Fibroblast of lung (primary cell): Measurements from ENCODE around the gene TMC3. TPM values are rescaled to one million over a fixed set of nuclear protein-coding genes. Genes with fewer than 3 reads are reported as not detected.

Source experiments
- DNase-seq, 2 donors: peaks; one replicate each; pipeline versions ENCODE4 v3.0.0 to v3.0.0-alpha.2; 2010; ENCODE audit warnings: low read depth in 2 of 2
- H2AFZ ChIP-seq: 2 replicates; pipeline ENCODE4 v1.5.1; 2012; ENCODE audit warnings: low read length, control low read depth, inconsistent platforms
- H3K27ac ChIP-seq: 2 replicates; pipeline ENCODE4 v1.5.1; 2011; ENCODE audit warnings: low read length, control low read depth; ENCODE audit not compliant: insufficient read depth
- H3K27me3 ChIP-seq: 2 replicates; pipeline ENCODE4 v1.5.1; 2011; ENCODE audit warnings: mild to moderate bottlenecking, low read length; ENCODE audit not compliant: control insufficient read depth, insufficient read depth
- H3K36me3 ChIP-seq: 2 replicates; pipeline ENCODE4 v1.5.1; 2011; ENCODE audit warnings: low read length; ENCODE audit not compliant: control insufficient read depth, insufficient read depth
- H3K4me1 ChIP-seq: 2 replicates; pipeline ENCODE4 v1.5.1; 2011; ENCODE audit warnings: low read length; ENCODE audit not compliant: control insufficient read depth, insufficient read depth; ENCODE audit errors: extremely low read depth
- H3K4me2 ChIP-seq: 2 replicates; pipeline ENCODE4 v1.5.1; 2011; ENCODE audit warnings: low read length, control low read depth; ENCODE audit not compliant: insufficient read depth; ENCODE audit errors: extremely low read depth
- H3K4me3 ChIP-seq, 4 experiments: fragments of 200-600 bp in 1 of 4; sonication (generic) in 1 of 4; replicated peaks in 1 of 4; 2 replicates each; pipeline ENCODE4 v1.5.1; 2011 to 2016; ENCODE audit warnings: low read length in 4 of 4, low read depth in 3 of 4, mild to moderate bottlenecking in 3 of 4, control low read depth in 2 of 4, inconsistent platforms in 1 of 4, mixed read lengths in 1 of 4; ENCODE audit not compliant: insufficient read depth in 1 of 4; ENCODE audit errors: control extremely low read depth in 1 of 4
- H3K79me2 ChIP-seq: 2 replicates; pipeline ENCODE4 v1.5.1; 2012; ENCODE audit warnings: mild to moderate bottlenecking, low read length, inconsistent platforms; ENCODE audit not compliant: control insufficient read depth, insufficient read depth
- H3K9ac ChIP-seq: 2 replicates; pipeline ENCODE4 v1.5.1; 2011; ENCODE audit warnings: mild to moderate bottlenecking, low read length, control low read depth; ENCODE audit not compliant: insufficient read depth
- H3K9me3 ChIP-seq: 2 replicates; pipeline ENCODE4 v1.5.1; 2012; ENCODE audit warnings: low read depth, low read length; ENCODE audit not compliant: control insufficient read depth, insufficient read depth
- H4K20me1 ChIP-seq: 2 replicates; pipeline ENCODE4 v1.5.1; 2011; ENCODE audit warnings: low read length; ENCODE audit not compliant: control insufficient read depth, insufficient read depth; ENCODE audit errors: extremely low read depth
- EZH2 ChIP-seq: IDR thresholded peaks from 2 replicates; pipeline ENCODE4 v1.5.1; 2012; ENCODE audit warnings: low read length, control low read depth, mild to moderate bottlenecking; ENCODE audit errors: missing control alignments
- polyA plus RNA-seq, 2 donors: library from polyadenylated mRNA; depleted of rRNA in 1 of 2; stranded (reverse) in 1 of 2; unstranded in 1 of 2; fragments of >200 nt; gene quantifications; 2 replicates each; pipeline ENCODE4 v1.2.1, GENCODE V29; 2011 to 2012; ENCODE audit warnings: missing spikeins in 1 of 2
- total RNA-seq: library from RNA; depleted of rRNA; stranded (reverse); fragments of >200 nt; gene quantifications from 2 replicates; pipeline ENCODE4 v1.2.1, GENCODE V29; 2014
- TF ChIP-seq, protein P1 (sequence below), 2 donors: IDR thresholded peaks in 1 of 2; conservative IDR thresholded peaks in 1 of 2; 1 replicate in 1 of 2; 2 replicates in 1 of 2; pipeline ENCODE4 v1.5.1; 2011 to 2012; ENCODE audit warnings: low read length in 2 of 2, control low read depth in 1 of 2, inconsistent platforms in 1 of 2, low read depth in 1 of 2, mild to moderate bottlenecking in 1 of 2

TMC3 gene
- total and polyA plus RNA-seq, 2 donors (not counting 1 experiment from before 2014, with no cell fraction given), result not detected

GRCh38 chr15:81295486-81296121 lies 78.4 kb downstream of the TMC3 start:
- Histone ChIP-seq H4K20me1 (no peaks in the 10 kb centered on the region), H3K27ac (no peak overlapping the region), H3K4me1 (peaks cover 2% of the 10 kb centered on the region), H3K79me2 (no peaks in the 10 kb centered on the region), H3K9ac (no peak overlapping the region), H3K36me3 (no peaks in the 10 kb centered on the region), H3K4me2 (no peak overlapping the region), H3K9me3 (no peaks in the 10 kb centered on the region), H2AFZ (no peak overlapping the region), H3K27me3 (no peaks in the 10 kb centered on the region), H3K4me3 (no peak overlapping the region)
- DNase-seq, result no peak
- no peak for TF ChIP-seq EZH2
- TF ChIP-seq, protein P1, sequence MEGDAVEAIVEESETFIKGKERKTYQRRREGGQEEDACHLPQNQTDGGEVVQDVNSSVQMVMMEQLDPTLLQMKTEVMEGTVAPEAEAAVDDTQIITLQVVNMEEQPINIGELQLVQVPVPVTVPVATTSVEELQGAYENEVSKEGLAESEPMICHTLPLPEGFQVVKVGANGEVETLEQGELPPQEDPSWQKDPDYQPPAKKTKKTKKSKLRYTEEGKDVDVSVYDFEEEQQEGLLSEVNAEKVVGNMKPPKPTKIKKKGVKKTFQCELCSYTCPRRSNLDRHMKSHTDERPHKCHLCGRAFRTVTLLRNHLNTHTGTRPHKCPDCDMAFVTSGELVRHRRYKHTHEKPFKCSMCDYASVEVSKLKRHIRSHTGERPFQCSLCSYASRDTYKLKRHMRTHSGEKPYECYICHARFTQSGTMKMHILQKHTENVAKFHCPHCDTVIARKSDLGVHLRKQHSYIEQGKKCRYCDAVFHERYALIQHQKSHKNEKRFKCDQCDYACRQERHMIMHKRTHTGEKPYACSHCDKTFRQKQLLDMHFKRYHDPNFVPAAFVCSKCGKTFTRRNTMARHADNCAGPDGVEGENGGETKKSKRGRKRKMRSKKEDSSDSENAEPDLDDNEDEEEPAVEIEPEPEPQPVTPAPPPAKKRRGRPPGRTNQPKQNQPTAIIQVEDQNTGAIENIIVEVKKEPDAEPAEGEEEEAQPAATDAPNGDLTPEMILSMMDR (conservative IDR thresholded peaks at IDR 0.05 in 1 of 2, IDR thresholded peaks at IDR 0.05 in 1 of 2; ENCODE audit: low read depth in 1 of 2, low read length in 2 of 2), result no peak

DNA sequence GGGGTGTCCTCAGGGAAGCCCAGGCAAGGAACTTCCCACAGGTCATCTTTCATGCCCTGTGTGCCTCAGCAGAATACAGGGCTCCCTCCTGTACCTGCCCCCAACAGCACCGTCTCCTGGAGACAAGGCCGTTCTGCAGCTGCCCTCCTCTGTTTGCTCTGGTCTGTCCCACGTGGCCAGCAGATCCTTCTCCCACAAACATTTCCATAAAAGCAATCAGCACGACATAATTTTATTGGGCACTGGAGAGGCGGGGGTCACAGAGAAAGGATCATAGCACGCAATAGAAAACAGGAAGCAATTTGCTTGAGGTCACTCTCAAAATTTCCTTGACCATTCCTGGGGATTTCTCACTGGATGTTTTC lies 79.5 kb downstream of the TMC3 start:
- no peaks in the 10 kb centered on the region for H3K36me3 ChIP-seq
- no peak overlapping the region for H2AFZ ChIP-seq
- TF ChIP-seq, protein P1 (conservative IDR thresholded peaks at IDR 0.05 in 1 of 2, IDR thresholded peaks at IDR 0.05 in 1 of 2; ENCODE audit: low read depth in 1 of 2, low read length in 2 of 2), result no peak
- no peak for TF ChIP-seq EZH2
- no peak overlapping the region for H3K9ac ChIP-seq
- no peaks in the 10 kb centered on the region for H4K20me1 ChIP-seq
- peaks cover 2% of the 10 kb centered on the region for H3K4me1 ChIP-seq
- H3K79me2 ChIP-seq, result no peaks in the 10 kb centered on the region
- H3K27me3 ChIP-seq, result no peaks in the 10 kb centered on the region
- no peak for DNase-seq
- H3K4me3 ChIP-seq, result no peak overlapping the region
- H3K27ac ChIP-seq, result no peak overlapping the region
- H3K9me3 ChIP-seq, result no peaks in the 10 kb centered on the region
- H3K4me2 ChIP-seq, result no peak overlapping the region

- Histone ChIP-seq H3K4me1 (peaks cover 2% of the 10 kb centered on the region), H2AFZ (no peak overlapping the region), H3K9ac (no peak overlapping the region), H3K79me2 (no peaks in the 10 kb centered on the region), H4K20me1 (no peaks in the 10 kb centered on the region), H3K4me3 (no peak overlapping the region), H3K27me3 (no peaks in the 10 kb centered on the region), H3K36me3 (no peaks in the 10 kb centered on the region), H3K4me2 (no peak overlapping the region), H3K27ac (no peak overlapping the region), H3K9me3 (no peaks in the 10 kb centered on the region)
- no peak for TF ChIP-seq EZH2
- TF ChIP-seq, protein P1 (conservative IDR thresholded peaks at IDR 0.05 in 1 of 2, IDR thresholded peaks at IDR 0.05 in 1 of 2; ENCODE audit: low read depth in 1 of 2, low read length in 2 of 2), result no peak
- no peak for DNase-seq
Measured at GRCh38 chr15:81293728-81294515, 80.1 kb downstream of the TMC3 start.
